HG03025 (cell line): ENCODE results near the gene BEND4.

ENCODE experiments used
- ATAC-seq: cut with Tn5 transposase; IDR thresholded peaks from one replicate; pipeline ENCODE4 v1.9.1; 2021; ENCODE audit warnings: mild to moderate bottlenecking, moderate library complexity; ENCODE audit not compliant: unreplicated experiment, low FRiP score

The BEND4 gene

GRCh38 chr4:42119886-42120285, 32.6 kb downstream of the BEND4 start:
- no peak for ATAC-seq

DNA sequence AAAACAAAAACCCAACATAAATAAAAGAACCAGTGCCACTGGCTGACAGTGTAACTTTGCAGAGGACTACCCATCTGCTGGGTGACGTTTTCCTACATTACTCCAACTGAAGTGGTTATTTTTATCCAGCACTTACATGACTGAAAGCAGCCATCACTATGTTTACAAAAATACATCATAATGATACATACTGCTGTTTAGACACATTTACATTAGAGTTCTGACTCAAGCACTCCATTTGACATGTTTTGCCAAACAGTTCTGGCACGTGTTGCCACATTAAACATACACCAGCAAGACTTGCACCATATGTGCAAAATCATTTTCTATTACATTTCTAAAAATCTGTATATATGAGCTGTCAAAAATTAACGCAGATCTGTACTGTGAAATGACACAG, 39.6 kb downstream of the BEND4 start:
- no peak for ATAC-seq

DNA sequence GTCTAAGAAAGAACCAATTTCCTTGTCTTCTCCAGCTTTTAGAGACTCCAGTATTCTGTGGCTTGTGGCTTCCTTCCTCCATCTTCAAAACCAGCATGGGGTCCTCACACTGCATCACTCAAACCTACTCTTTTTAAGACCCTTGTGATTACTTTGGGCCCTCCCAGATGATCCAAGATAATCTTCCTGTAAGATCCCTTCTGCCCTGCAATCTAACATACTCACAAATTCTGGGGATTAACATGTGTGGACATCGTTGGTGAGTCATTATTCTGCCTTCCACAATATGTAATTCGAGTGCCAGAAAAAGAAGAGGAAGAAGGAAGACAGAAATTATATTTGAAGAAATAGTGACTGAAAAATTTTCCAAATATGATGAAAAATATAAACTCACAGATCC, 47.9 kb downstream of the BEND4 start:
- no peak for ATAC-seq

DNA sequence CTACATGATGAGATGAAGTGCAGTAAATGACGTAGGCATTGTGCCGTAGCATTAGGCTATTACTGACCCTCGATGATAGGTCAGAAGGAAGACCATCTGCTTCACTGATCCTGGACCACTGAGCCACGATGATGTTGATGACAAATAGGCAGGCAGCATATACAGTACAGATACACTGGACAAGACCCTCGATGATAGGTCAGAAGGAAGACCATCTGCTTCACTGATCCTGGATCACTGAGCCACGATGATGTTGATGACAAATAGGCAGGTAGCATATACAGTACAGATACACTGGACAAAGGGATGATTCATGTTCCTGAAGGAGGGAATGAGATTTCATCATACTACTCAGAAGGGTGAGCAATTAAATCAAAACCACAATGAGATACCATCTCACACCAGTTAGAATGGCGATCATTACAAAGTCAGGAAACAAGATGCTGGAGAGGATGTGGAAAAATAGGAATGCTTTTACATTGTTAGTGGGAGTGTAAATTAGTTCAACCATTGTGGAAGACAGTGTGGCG, 50.9 kb downstream of the BEND4 start:
- ATAC-seq: no peak

DNA sequence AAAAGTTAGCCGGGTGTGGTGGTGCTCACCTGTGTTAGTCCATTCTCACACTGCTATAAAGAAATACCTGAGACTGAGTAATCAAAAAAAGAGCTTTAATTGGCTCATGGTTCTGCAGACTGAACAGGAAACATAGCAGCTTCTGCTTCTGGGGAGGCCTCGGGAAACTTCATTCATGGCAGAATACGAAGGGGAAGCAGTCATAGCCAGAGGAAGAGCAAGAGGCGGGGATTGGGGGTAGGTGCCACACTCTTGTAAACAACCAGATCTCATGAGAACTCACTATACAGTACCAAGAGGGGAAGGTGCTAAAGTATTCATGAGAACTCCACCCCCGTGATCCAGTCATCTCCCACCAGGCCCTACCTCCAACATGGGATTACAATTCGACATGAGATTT, 64.1 kb downstream of the BEND4 start:
- no peak for ATAC-seq

DNA sequence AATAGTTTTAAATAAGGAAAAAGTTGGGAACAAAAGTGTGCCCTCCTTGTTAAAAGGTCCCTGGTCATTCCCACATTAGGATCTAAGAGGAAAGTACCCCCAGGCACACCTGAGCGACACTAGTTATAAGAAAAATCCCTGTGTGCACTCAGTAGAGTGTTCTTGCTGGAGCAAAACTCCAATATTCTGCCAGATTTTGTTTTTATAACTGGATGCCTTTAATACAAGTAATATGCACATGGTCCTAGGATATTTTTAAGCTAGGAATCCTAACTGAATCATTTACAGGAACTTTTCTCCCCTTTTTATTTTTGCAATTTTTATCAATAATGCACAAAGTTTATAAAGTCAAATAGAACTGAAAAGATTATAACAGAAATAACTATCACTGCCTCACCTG, 68.6 kb downstream of the BEND4 start:
- ATAC-seq: no peak

DNA sequence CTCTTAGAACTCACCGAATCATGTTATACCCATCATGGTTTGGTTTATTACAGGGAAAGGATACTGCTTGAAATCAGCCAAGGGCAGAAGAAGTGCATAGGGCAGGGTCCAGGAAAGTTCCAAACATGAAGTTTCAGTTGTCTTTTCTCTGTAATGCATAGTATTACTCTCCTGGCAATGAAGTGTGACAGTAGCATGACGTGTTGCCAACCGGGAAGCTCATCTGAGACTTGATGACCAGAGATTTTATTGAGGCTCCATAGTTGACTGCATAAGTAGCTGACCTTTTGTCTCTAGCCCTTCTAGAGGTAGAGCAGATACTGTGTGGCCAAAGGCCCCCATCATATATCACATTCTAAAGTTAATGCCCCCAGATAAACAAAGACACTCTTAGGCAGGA, 72.1 kb downstream of the BEND4 start:
- ATAC-seq: no peak

DNA sequence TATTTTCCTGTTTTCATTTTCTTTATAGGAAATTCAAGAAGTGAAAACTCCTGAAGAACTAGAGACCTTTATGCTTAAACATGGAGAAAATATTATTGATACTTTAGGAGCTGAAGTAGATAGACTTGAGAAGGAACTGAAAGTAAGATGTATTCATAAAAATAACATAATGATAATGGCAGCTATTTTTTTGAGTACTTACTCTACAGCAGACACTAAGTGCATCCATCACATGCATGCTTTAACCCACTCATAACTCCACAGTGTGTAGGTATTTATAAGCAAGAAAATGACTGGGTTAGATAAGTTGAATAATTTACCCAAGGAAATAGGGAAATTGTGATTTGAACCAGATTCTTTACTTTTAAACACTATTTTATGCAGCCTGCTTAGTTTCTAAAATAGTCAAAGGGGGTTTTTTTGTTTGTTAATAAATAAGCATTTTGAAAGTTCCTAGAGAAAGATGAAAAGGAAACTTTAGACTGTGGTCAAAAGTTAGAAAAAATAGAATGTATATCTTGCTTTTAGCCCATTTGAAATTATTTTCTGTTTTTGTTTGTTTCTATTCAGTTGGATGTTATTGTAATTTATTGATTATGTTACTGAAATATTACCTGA, 74.2 kb downstream of the BEND4 start:
- peak; percentile 91 for ATAC-seq

DNA sequence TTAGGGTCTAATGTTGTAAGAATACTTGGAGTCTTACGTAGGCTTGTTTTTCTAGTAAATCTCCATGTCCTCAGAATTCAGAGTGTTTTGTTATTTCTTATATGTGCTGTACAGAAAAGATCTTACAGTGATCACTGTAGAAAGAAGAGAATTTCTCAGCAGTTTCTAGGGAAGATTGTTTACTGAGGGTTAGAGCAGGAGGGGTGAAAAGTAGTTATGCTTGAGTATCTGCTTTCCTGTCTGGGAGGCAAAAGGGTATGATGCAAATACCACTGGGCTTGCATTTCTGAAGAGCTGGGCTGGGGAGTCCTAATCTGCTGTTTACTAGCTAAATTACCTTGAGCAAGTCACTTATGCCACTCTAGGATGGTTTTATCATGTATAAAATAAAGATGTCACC, 78.2 kb downstream of the BEND4 start:
- ATAC-seq: no peak

- ATAC-seq: no peak
Observed at GRCh38 chr4:42070463-42070862, 82.0 kb downstream of the BEND4 start.

DNA sequence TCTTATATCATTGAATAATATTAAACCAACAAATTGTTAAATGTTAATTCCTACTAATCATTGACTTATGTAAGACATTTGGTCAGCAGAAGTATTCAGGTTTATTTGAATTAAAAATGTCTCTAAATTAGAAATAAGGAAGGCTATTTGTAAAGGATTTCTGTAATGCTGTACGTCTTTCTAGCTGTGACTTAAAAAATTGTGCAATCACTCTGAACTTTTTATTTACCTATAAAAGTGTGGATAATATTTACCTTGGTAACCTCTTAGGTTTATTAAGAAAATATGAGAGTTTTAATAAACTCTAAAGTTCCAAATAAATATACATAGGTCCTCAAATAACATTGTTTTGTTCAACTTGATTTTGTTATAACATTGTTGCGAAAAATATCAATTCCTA, 85.2 kb downstream of the BEND4 start:
- ATAC-seq: no peak

DNA sequence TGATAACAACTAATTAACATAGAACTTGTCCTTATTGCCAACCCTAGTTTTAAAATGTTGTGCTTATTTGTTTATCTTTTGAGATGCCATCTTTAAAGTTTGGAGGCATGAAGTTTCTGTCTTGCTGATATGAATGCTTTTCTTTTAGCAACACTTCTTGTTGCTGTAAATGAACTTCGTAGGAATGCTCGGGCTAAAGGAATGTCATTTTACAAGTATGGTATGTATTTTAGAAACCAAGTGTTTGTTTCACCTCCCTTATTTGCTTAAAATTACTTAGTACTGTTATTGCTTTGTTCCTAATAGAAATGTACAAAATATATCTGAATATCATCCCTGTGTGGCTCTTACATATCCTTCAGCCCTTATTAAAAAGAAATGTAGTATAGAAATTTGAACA, 86.1 kb downstream of the BEND4 start:
- ATAC-seq: no peak
